ENCODE measurements around the gene NMT2. TPM values are rescaled to one million over a fixed set of nuclear protein-coding genes. Genes with fewer than 3 reads are reported as not detected.

The NMT2 gene
- total RNA-seq, 1 donor from 2014 or later: 39.6 TPM

DNA sequence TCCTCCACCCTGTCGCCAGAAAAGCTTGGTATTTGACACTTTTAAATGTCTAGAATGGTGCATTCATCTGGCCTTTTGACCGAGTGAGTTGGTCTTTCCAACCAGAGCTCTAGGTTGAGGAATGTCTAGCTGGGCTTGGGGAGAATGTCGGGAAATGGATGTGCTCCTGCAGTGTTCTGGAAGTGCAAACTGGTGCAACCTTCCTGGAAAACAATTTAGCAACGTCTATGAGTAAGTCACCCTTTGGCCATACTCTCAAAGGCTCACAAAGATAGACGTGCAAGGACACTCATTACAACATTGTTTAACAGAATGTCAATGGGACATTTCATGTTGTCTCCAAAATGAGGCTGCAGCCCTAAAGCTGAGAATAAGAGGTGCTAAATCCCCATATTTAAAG is 12.2 kb upstream of the NMT2 start:
- TF ChIP-seq, protein P1, sequence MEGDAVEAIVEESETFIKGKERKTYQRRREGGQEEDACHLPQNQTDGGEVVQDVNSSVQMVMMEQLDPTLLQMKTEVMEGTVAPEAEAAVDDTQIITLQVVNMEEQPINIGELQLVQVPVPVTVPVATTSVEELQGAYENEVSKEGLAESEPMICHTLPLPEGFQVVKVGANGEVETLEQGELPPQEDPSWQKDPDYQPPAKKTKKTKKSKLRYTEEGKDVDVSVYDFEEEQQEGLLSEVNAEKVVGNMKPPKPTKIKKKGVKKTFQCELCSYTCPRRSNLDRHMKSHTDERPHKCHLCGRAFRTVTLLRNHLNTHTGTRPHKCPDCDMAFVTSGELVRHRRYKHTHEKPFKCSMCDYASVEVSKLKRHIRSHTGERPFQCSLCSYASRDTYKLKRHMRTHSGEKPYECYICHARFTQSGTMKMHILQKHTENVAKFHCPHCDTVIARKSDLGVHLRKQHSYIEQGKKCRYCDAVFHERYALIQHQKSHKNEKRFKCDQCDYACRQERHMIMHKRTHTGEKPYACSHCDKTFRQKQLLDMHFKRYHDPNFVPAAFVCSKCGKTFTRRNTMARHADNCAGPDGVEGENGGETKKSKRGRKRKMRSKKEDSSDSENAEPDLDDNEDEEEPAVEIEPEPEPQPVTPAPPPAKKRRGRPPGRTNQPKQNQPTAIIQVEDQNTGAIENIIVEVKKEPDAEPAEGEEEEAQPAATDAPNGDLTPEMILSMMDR (IDR thresholded peaks at IDR 0.05; ENCODE audit: unreplicated experiment): no peak
- Mint-ChIP-seq H3K4me1 (ENCODE audit: low read depth) (peaks cover 4% of the 10 kb centered on the region), H3K9me3 (ENCODE audit: low read depth) (no peaks in the 10 kb centered on the region), H3K4me3 (ENCODE audit: low read depth) (no peak overlapping the region), H3K27me3 (no peaks in the 10 kb centered on the region), H3K36me3 (ENCODE audit: insufficient read depth) (peaks cover 1% of the 10 kb centered on the region), H3K27ac (no peak overlapping the region)
- no peak for DNase-seq (ENCODE audit: low spot score, unreplicated experiment)

GRCh38 chr10:15176269-15176668 is 7.8 kb upstream of the NMT2 start:
- H3K27ac Mint-ChIP-seq: no peak overlapping the region
- TF ChIP-seq, protein P1 (IDR thresholded peaks at IDR 0.05; ENCODE audit: unreplicated experiment): no peak
- no peaks in the 10 kb centered on the region for H3K9me3 Mint-ChIP-seq (ENCODE audit: low read depth)
- peaks cover 4% of the 10 kb centered on the region for H3K4me1 Mint-ChIP-seq (ENCODE audit: low read depth)
- no peaks in the 10 kb centered on the region for H3K36me3 Mint-ChIP-seq (ENCODE audit: insufficient read depth)
- H3K27me3 Mint-ChIP-seq: no peaks in the 10 kb centered on the region
- no peak overlapping the region for H3K4me3 Mint-ChIP-seq (ENCODE audit: low read depth)
- no peak for DNase-seq (ENCODE audit: low spot score, unreplicated experiment)

- Mint-ChIP-seq H3K27me3 (no peaks in the 10 kb centered on the region), H3K36me3 (ENCODE audit: insufficient read depth) (no peaks in the 10 kb centered on the region), H3K4me3 (ENCODE audit: low read depth) (no peak overlapping the region), H3K4me1 (ENCODE audit: low read depth) (peaks cover 4% of the 10 kb centered on the region), H3K9me3 (ENCODE audit: low read depth) (no peaks in the 10 kb centered on the region), H3K27ac (no peak overlapping the region)
- TF ChIP-seq, protein P1 (IDR thresholded peaks at IDR 0.05; ENCODE audit: unreplicated experiment): no peak
- no peak for DNase-seq (ENCODE audit: low spot score, unreplicated experiment)
Measured at GRCh38 chr10:15175587-15175986, 7.1 kb upstream of the NMT2 start.

DNA sequence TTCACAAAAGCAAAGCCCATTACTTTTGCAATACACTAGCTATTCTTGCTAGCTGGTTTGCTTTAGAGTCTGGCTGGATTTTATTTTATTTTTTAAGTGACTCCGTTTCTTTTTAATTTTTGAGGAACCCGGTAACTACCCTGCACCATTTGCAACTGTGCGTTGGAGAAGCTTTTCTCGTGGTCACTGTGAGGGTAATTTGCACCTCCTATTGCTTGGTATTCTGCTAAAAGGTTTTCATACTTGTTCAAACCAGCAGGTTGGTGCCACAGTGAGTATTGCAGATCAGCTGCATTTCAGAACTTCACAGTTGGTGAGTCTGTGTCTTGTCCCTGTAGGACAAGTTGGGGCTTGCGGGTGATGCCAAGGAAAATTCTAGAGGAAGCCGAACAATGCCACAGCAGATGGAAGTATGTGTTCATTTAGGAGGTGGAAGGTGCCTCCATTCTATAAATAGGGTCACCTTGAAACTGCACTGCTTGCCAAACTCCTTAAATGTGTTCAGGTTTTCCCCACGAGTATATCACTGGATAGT is 3.9 kb upstream of the NMT2 start:
- Mint-ChIP-seq H3K4me1 (ENCODE audit: low read depth) (peaks cover 8% of the 10 kb centered on the region), H3K4me3 (ENCODE audit: low read depth) (no peak overlapping the region), H3K27ac (no peak overlapping the region), H3K27me3 (no peaks in the 10 kb centered on the region), H3K9me3 (ENCODE audit: low read depth) (no peaks in the 10 kb centered on the region), H3K36me3 (ENCODE audit: insufficient read depth) (no peaks in the 10 kb centered on the region)
- TF ChIP-seq, protein P1 (IDR thresholded peaks at IDR 0.05; ENCODE audit: unreplicated experiment): no peak
- no peak for DNase-seq (ENCODE audit: low spot score, unreplicated experiment)

DNA sequence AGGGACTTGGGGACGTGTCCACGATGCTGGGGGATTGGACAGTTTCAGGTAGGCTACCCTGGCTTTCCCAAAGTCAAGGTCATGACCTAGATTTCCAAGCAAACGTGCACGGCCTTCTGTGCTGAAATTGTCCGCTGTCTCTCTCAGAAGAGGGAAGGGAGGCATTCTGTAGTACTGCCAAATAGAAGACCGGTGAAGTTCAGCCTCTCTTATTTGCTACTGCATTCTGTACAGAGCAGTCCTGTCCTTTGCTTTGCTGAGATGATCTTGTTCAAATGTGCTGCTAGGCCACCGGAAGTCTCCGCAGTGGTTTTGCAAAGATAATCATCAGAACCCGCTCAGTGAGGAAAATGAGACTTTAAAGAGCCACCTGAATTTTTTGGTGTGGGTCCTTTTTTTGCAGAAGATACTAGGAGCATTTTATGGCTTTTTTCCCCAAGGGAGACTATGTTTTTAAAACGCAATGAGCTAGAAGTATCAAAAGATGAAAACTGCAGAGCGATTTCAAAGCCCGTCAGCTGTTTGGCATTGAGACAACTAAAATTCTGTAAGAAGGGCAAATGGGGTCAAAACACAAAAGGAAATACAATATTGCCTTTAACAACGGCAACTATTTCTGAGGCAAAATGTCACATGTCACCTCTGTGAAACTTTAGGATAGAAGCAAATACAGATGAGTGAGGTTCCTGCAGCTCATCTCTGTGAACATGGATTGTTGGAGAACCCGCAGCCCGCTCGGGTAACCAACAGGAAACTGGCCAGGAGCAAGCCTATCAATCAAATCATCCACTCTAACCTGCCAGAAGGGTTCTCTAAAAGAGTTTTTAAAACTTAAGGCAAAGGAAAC is 1.3 kb upstream of the NMT2 start:
- Mint-ChIP-seq H3K27me3 (no peaks in the 10 kb centered on the region), H3K9me3 (ENCODE audit: low read depth) (no peaks in the 10 kb centered on the region), H3K4me1 (ENCODE audit: low read depth) (peaks cover 20% of the 10 kb centered on the region), H3K36me3 (ENCODE audit: insufficient read depth) (no peaks in the 10 kb centered on the region), H3K27ac (no peak overlapping the region), H3K4me3 (ENCODE audit: low read depth) (no peak overlapping the region)
- TF ChIP-seq, protein P1 (IDR thresholded peaks at IDR 0.05; ENCODE audit: unreplicated experiment): no peak
- DNase-seq (ENCODE audit: low spot score, unreplicated experiment): no peak

Data from progenitor cell of endocrine pancreas (in vitro differentiated cells).